ENCODE data around the gene ZNG1B.
"Not testable (repeated sequence)": the region's sequence is repeated elsewhere in the genome, so short reads cannot be mapped to it uniquely, and the experiment has no call there.

Gene ZNG1B

DNA sequence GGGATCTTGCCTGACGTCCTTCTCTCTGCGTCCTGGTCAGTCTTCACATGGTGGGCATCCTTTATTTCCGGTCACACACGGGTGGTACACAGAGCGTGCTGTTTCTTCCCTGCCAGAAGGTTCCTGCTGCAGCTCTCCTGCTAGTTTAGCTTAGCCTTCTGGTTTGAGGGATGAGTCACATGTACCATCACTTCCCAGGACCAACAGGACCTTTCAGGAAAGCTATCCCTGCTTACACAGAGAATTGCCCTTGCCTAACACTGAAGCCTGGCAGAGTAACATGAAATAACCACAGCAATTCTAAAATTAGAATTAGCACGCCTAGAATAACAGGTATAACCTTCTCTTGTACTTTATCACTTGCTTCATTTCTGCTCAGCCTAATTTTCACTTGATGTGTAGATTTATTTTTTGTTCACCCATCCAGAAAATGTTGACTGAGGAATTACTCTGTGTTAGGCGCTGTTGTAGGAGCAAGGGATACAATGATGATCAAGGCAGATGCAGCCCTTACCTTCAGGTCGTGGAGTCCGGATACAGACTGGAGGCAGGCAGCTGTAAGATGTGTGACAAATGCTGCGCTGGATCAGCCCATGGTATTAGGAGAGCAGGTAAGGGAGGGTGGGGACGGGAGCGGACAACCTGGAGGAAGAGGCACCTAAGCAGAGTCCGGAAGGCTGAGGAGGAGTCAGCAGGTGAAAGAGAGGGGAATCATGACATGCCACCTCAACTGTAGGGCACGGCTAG is 70.1 kb downstream of the ZNG1B start:
- H3K36me3 ChIP-seq (ENCODE audit: control insufficient read depth in 2 of 2, insufficient read depth in 2 of 2, low read length in 2 of 2); H3K4me3 ChIP-seq (ENCODE audit: low read length in 2 of 2); H3K9me3 ChIP-seq (ENCODE audit: control insufficient read depth in 2 of 2, low read length in 2 of 2); H3K9ac ChIP-seq (ENCODE audit: low read length in 2 of 2); H3K27ac ChIP-seq (ENCODE audit: low read length); H3K4me1 ChIP-seq (ENCODE audit: control insufficient read depth, insufficient read depth, low read length): not testable (repeated sequence)
- H3K27me3 ChIP-seq (ENCODE audit: control insufficient read depth in 1 of 2, insufficient read depth in 2 of 2, low read length in 2 of 2) = peaks cover 7 to 24% of the 10 kb centered on the region in 2 donors

DNA sequence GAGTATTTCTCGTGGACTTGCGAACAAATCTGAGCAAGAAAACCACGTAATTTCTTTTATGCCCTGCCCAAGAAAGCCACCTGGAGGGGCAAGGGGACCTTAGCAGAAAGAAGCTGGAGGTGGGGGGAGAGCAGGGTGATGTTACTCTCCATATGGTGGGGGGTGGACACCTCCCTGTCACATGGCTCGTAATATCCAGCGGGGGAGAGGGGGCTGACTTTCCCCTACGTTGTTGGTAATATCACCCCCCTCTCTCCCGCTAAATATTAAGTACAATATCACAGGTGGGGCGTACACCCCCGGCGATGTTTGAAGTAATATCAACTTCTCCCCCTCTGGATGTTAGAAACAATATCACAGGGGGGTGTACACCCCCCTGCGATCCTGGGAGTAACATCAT is 70.7 kb downstream of the ZNG1B start:
- not testable (repeated sequence) for H3K4me1 ChIP-seq (ENCODE audit: control insufficient read depth, insufficient read depth, low read length); H3K9ac ChIP-seq (ENCODE audit: low read length in 2 of 2); H3K36me3 ChIP-seq (ENCODE audit: control insufficient read depth in 2 of 2, insufficient read depth in 2 of 2, low read length in 2 of 2); H3K9me3 ChIP-seq (ENCODE audit: control insufficient read depth in 2 of 2, low read length in 2 of 2); H3K27ac ChIP-seq (ENCODE audit: low read length); H3K4me3 ChIP-seq (ENCODE audit: low read length in 2 of 2)
- H3K27me3 ChIP-seq (ENCODE audit: control insufficient read depth in 1 of 2, insufficient read depth in 2 of 2, low read length in 2 of 2) = peaks cover 5 to 19% of the 10 kb centered on the region in 2 donors

DNA sequence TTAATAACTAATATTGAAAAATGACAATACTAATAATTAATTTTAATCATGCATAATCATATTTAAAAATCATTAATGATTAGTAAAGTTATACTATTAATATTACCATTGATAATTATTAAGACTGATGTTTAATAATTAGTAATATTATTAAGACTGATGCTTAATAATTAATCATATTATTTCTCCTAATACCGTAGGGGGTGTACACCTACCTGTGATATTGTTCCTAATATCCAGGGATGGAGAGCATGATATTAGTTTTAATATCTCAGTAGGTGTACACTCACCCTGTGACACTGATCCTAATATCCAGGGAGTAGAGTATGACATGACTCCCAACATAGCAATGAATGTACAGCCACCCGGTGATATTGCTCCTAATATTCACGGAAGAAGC is 73.4 kb downstream of the ZNG1B start:
- H3K27me3 ChIP-seq (ENCODE audit: control insufficient read depth in 1 of 2, insufficient read depth in 2 of 2, low read length in 2 of 2); H3K9ac ChIP-seq (ENCODE audit: low read length in 2 of 2); H3K4me3 ChIP-seq (ENCODE audit: low read length in 2 of 2); H3K4me1 ChIP-seq (ENCODE audit: control insufficient read depth, insufficient read depth, low read length); H3K36me3 ChIP-seq (ENCODE audit: control insufficient read depth in 2 of 2, insufficient read depth in 2 of 2, low read length in 2 of 2); H3K9me3 ChIP-seq (ENCODE audit: control insufficient read depth in 2 of 2, low read length in 2 of 2); H3K27ac ChIP-seq (ENCODE audit: low read length): not testable (repeated sequence)

DNA sequence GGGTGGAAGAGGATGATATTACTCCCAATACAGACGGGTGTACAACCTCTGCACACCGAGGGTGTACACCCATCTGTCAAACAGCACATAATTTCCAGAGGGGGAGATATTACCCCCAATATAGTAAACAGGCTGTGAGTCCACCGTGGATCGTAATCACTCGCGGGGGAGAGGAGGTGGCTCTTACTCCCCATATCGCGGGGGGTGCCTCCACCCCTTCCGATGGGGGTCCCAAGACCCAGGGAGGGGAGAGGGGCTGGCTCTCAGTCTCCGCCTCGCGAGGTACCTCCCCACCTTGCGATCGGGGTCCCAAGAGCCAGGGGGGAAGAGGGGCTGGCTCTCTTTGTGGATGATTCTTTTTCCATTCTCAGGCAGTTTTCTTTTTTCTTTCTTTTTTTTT is 74.4 kb downstream of the ZNG1B start:
- H3K36me3 ChIP-seq (ENCODE audit: control insufficient read depth in 2 of 2, insufficient read depth in 2 of 2, low read length in 2 of 2); H3K4me3 ChIP-seq (ENCODE audit: low read length in 2 of 2); H3K4me1 ChIP-seq (ENCODE audit: control insufficient read depth, insufficient read depth, low read length); H3K9me3 ChIP-seq (ENCODE audit: control insufficient read depth in 2 of 2, low read length in 2 of 2); H3K27me3 ChIP-seq (ENCODE audit: control insufficient read depth in 1 of 2, insufficient read depth in 2 of 2, low read length in 2 of 2); H3K27ac ChIP-seq (ENCODE audit: low read length); H3K9ac ChIP-seq (ENCODE audit: low read length in 2 of 2): not testable (repeated sequence)

DNA sequence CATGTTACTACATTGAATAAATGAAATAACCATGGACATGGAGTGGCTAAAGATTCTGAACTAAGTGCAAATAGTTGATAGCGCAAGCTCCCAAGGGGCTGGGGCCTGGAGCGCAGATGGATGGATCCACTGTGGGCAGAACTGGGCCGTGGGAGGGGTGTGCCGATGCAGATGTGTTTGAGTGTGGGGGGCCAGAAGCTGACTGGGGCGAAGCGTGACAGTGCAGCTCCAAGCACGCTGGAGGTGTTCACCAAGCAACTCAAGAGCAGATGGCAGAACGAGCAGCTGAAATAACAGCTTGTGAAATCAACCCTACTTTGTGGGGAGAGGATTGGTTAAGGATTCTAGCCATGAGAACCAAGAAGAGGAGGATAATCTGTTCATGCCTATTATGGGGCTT is 78.0 kb downstream of the ZNG1B start:
- H3K4me1 ChIP-seq (ENCODE audit: control insufficient read depth, insufficient read depth, low read length); H3K27me3 ChIP-seq (ENCODE audit: control insufficient read depth in 1 of 2, insufficient read depth in 2 of 2, low read length in 2 of 2); H3K36me3 ChIP-seq (ENCODE audit: control insufficient read depth in 2 of 2, insufficient read depth in 2 of 2, low read length in 2 of 2); H3K9ac ChIP-seq (ENCODE audit: low read length in 2 of 2); H3K4me3 ChIP-seq (ENCODE audit: low read length in 2 of 2); H3K9me3 ChIP-seq (ENCODE audit: control insufficient read depth in 2 of 2, low read length in 2 of 2); H3K27ac ChIP-seq (ENCODE audit: low read length): not testable (repeated sequence)

DNA sequence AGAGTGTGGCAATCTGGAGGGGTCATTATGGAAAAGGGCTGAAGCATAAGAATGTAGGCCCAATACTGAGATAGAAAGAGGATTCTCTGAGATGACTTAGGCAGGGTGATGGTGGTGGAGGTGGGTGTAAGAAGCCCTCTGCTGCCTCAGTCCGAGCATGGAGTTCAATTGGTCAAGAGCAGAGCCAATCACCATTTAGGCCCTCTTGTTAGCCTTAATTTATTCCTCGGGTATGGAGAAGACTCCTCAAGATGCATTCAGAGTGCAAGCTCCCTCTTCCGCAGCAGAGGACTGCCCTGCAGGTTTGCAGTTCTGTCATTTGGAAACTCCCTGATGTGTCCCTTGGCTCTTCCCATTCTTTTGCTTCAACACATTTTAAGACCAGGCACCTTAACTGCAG is 78.5 kb downstream of the ZNG1B start:
- not testable (repeated sequence) for H3K27me3 ChIP-seq (ENCODE audit: control insufficient read depth in 1 of 2, insufficient read depth in 2 of 2, low read length in 2 of 2); H3K36me3 ChIP-seq (ENCODE audit: control insufficient read depth in 2 of 2, insufficient read depth in 2 of 2, low read length in 2 of 2); H3K27ac ChIP-seq (ENCODE audit: low read length); H3K9ac ChIP-seq (ENCODE audit: low read length in 2 of 2); H3K4me1 ChIP-seq (ENCODE audit: control insufficient read depth, insufficient read depth, low read length); H3K4me3 ChIP-seq (ENCODE audit: low read length in 2 of 2); H3K9me3 ChIP-seq (ENCODE audit: control insufficient read depth in 2 of 2, low read length in 2 of 2)

DNA sequence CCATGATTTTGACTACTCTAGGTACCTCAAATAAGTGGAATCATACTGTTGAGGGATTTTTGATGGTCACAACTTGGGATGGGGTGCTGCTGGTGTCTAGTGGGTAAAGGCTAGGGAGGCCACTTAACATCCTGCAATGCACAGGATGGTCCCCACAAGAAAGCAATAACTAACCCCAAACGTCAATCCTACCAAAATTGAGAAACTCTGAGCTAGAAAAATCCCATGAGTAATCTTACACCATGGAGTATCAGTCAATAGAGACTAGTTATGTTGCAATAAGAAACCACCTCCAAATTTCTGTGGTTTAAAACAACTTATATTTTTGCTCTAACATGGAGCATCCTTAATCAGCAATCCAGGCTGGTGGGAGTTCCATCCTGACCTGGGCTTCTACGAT is 79.5 kb downstream of the ZNG1B start:
- not testable (repeated sequence) for H3K27ac ChIP-seq (ENCODE audit: low read length); H3K4me1 ChIP-seq (ENCODE audit: control insufficient read depth, insufficient read depth, low read length); H3K27me3 ChIP-seq (ENCODE audit: control insufficient read depth in 1 of 2, insufficient read depth in 2 of 2, low read length in 2 of 2); H3K9ac ChIP-seq (ENCODE audit: low read length in 2 of 2); H3K36me3 ChIP-seq (ENCODE audit: control insufficient read depth in 2 of 2, insufficient read depth in 2 of 2, low read length in 2 of 2); H3K9me3 ChIP-seq (ENCODE audit: control insufficient read depth in 2 of 2, low read length in 2 of 2); H3K4me3 ChIP-seq (ENCODE audit: low read length in 2 of 2)

DNA sequence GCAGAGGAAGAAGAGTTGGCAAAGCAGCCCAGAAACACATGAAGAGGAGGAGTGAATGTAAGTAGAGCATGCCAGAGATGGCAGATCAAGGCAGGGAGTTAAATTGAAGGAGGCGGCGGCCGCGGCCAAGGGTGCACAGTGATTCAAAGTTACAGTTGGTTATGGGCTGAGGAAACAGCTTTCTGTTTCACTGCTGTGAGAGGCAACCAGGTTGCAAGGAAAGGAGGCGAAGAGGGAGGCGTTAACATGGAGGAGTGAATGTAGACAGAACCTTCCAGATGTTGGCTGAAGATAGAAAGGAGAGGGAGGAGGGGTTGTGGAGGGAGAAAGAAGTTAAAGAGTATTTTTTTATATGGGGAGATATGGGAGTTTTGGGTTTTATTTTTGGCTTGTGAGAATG is 83.3 kb downstream of the ZNG1B start:
- not testable (repeated sequence) for H3K9ac ChIP-seq (ENCODE audit: low read length in 2 of 2); H3K27me3 ChIP-seq (ENCODE audit: control insufficient read depth in 1 of 2, insufficient read depth in 2 of 2, low read length in 2 of 2); H3K4me1 ChIP-seq (ENCODE audit: control insufficient read depth, insufficient read depth, low read length); H3K9me3 ChIP-seq (ENCODE audit: control insufficient read depth in 2 of 2, low read length in 2 of 2); H3K36me3 ChIP-seq (ENCODE audit: control insufficient read depth in 2 of 2, insufficient read depth in 2 of 2, low read length in 2 of 2); H3K4me3 ChIP-seq (ENCODE audit: low read length in 2 of 2); H3K27ac ChIP-seq (ENCODE audit: low read length)

DNA sequence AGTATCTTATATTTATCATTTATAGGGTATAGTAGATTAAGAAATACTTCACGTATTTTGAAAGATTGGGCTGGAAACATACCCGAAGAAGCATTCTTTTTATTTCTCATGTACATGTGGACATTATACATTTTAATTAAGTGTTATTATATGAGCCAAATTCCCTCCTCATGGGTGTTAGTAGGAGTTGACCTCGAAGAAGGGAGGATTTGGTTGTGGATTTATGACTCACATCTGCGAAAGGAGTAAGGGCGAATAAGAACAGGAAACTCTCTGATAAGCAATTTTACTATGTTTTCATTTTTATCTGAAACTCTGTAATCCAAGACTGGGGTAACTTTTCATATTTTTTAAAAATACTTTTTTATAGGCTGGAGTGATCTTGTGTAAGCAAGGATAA is 84.0 kb downstream of the ZNG1B start:
- not testable (repeated sequence) for H3K9me3 ChIP-seq (ENCODE audit: control insufficient read depth in 2 of 2, low read length in 2 of 2); H3K27me3 ChIP-seq (ENCODE audit: control insufficient read depth in 1 of 2, insufficient read depth in 2 of 2, low read length in 2 of 2); H3K4me3 ChIP-seq (ENCODE audit: low read length in 2 of 2); H3K4me1 ChIP-seq (ENCODE audit: control insufficient read depth, insufficient read depth, low read length); H3K9ac ChIP-seq (ENCODE audit: low read length in 2 of 2); H3K27ac ChIP-seq (ENCODE audit: low read length); H3K36me3 ChIP-seq (ENCODE audit: control insufficient read depth in 2 of 2, insufficient read depth in 2 of 2, low read length in 2 of 2)

DNA sequence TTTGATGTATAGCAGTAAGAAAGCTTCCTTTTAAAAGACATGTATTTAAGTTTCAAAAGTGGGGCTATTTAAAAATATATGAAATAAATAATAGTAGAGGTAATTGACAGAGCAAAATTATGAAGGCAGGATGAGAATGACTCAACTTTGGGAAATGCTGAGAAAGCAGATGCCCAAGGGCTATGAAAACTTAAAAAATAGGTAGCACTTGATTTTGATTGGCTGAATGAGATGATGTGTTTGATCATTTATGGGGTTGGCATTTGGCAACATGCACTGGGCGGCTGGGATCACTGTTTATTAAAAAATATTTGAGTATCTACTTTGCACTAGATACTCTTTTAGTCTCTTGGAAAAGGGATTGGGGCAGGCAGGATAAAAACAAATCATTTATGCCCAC is 87.5 kb downstream of the ZNG1B start:
- not testable (repeated sequence) for H3K27ac ChIP-seq (ENCODE audit: low read length); H3K9ac ChIP-seq (ENCODE audit: low read length in 2 of 2); H3K4me1 ChIP-seq (ENCODE audit: control insufficient read depth, insufficient read depth, low read length); H3K9me3 ChIP-seq (ENCODE audit: control insufficient read depth in 2 of 2, low read length in 2 of 2); H3K27me3 ChIP-seq (ENCODE audit: control insufficient read depth in 1 of 2, insufficient read depth in 2 of 2, low read length in 2 of 2); H3K4me3 ChIP-seq (ENCODE audit: low read length in 2 of 2); H3K36me3 ChIP-seq (ENCODE audit: control insufficient read depth in 2 of 2, insufficient read depth in 2 of 2, low read length in 2 of 2)

DNA sequence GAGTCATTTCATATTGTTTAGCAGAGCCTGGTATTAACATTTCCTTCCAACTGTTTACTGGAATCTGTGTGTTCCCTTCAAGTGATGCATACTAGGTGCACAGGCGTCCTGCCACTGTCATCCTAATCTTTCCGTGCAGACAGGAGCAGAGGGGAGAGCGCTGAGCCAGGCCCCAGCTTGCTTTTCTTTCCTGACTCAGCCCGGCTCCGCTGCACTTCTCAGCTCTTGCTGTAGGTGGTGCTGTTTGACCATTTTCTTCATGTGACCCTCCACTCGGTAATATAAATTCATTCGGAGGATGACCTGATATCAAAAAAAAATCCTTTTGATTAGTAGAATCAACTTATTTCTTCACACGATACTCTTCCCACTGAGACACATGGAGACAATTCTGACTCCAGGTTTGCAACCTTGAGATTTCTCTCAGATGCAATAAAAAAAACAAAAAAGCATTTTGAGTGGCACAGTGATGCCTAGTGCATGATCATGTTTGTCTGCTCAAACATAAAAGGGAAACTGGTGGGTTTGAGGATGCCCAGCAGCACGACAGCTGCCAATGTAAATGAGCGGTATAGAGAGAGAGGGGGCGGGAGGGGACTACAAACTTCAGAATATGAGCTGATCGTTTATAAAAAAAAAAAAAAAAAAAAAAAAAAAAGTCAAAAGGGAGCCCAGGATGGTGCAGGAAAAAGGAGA is 90.0 kb downstream of the ZNG1B start:
- not testable (repeated sequence) for H3K27me3 ChIP-seq (ENCODE audit: control insufficient read depth in 1 of 2, insufficient read depth in 2 of 2, low read length in 2 of 2); H3K9me3 ChIP-seq (ENCODE audit: control insufficient read depth in 2 of 2, low read length in 2 of 2); H3K27ac ChIP-seq (ENCODE audit: low read length); H3K36me3 ChIP-seq (ENCODE audit: control insufficient read depth in 2 of 2, insufficient read depth in 2 of 2, low read length in 2 of 2); H3K4me1 ChIP-seq (ENCODE audit: control insufficient read depth, insufficient read depth, low read length); H3K9ac ChIP-seq (ENCODE audit: low read length in 2 of 2); H3K4me3 ChIP-seq (ENCODE audit: low read length in 2 of 2)
